ENCODE measurements around the gene UBA1. TPM values are rescaled to one million over a fixed set of nuclear protein-coding genes. Genes with fewer than 3 reads are reported as not detected.

Gene UBA1
- total and polyA plus RNA-seq, 2 of the 8 experiments (the other 6 are each of a cell fraction or from before 2014, with no cell fraction given), result 313 to 458 TPM

- Histone ChIP-seq H2BK20ac (ENCODE audit: low read length) (no peak overlapping the region), H3K9ac (replicated peaks in 1 of 4; ENCODE audit: extremely low read depth in 1 of 4, low read depth in 3 of 4, low read length in 3 of 4) (no peak overlapping the region; a peak in 1 of 7 replicates), H3K79me2 (ENCODE audit: control insufficient read depth in 1 of 2, insufficient read depth in 2 of 2, low read length in 2 of 2) (peaks cover 19 to 52% of the 10 kb centered on the region in 2 experiments; a peak in 3 of 4 replicates), H2BK12ac (ENCODE audit: low read depth, low read length) (peak overlapping the region; percentile 50; the same call in 1 of the 2 replicates), H3K4ac (replicated peaks; ENCODE audit: insufficient read length, low read depth, low read length) (no peak overlapping the region), H4K8ac (ENCODE audit: extremely low read depth, insufficient read depth, low read length) (no peak overlapping the region), H2AFZ (ENCODE audit: low read length) (no peak overlapping the region), H3K23ac (ENCODE audit: insufficient read length) (no peak overlapping the region), H4K91ac (replicated peaks; ENCODE audit: insufficient read length, low read length) (no peak overlapping the region), H3K56ac (replicated peaks; ENCODE audit: insufficient read length, low read depth, low read length) (no peak overlapping the region), H2BK5ac (ENCODE audit: low read depth, low read length) (no peak overlapping the region), H3K4me3 (ENCODE audit: extremely low read depth in 1 of 4, insufficient read depth in 2 of 4, low read depth in 3 of 4, low read length in 4 of 4) (no peak overlapping the region; a peak in 1 of 8 replicates), H3K4me1 (replicated peaks in 1 of 4; ENCODE audit: control insufficient read depth in 3 of 4, insufficient read depth in 4 of 4, low read length in 3 of 4) (peaks cover 0 to 13% (median 7%) of the 10 kb centered on the region in 4 experiments), H3K27me3 (replicated peaks in 1 of 4; ENCODE audit: control insufficient read depth in 3 of 4, extremely low read depth in 1 of 4, insufficient read depth in 3 of 4, low read length in 3 of 4) (no peaks in the 10 kb centered on the region), H3K9me3 (ENCODE audit: insufficient read depth in 2 of 2, low read depth in 1 of 2, low read length in 1 of 2) (no peaks in the 10 kb centered on the region), H3K14ac (ENCODE audit: insufficient read length) (no peak overlapping the region), H3K27ac (ENCODE audit: low read depth, low read length) (peak overlapping the region; percentile 23), H4K20me1 (replicated peaks in 1 of 2; ENCODE audit: control insufficient read depth in 1 of 2, insufficient read depth in 2 of 2, low read length in 2 of 2) (peaks cover 9 to 42% of the 10 kb centered on the region in 2 experiments), H4K5ac (ENCODE audit: insufficient read length, low read depth, low read length) (no peak overlapping the region), H3K18ac (ENCODE audit: extremely low read depth, low read length) (no peak overlapping the region), H3K23me2 (ENCODE audit: low read depth, low read length) (no peaks in the 10 kb centered on the region), H3K79me1 (ENCODE audit: low read depth, low read length) (peaks cover 6% of the 10 kb centered on the region; the same call in 1 of the 2 replicates), H2BK120ac (replicated peaks; ENCODE audit: low read depth, low read length) (no peak overlapping the region), H2AK5ac (ENCODE audit: low read depth, low read length) (no peak overlapping the region), H3K4me2 (ENCODE audit: insufficient read depth in 1 of 2, low read depth in 2 of 2, low read length in 2 of 2) (peak overlapping the region; percentile 28 to 93; a peak in 2 of 4 replicates), H3K36me3 (ENCODE audit: control insufficient read depth in 2 of 4, insufficient read depth in 4 of 4, low read length in 3 of 4) (peaks cover 26 to 64% (median 50%) of the 10 kb centered on the region in 4 experiments), H2BK15ac (ENCODE audit: low read length) (no peak overlapping the region)
- POLR2A ChIA-PET (ENCODE audit: partially characterized antibody), result interaction anchor here (0.6 to 1.8 kb wide), 4 partner anchors 10 to 359 kb away, joined by 3 to 8 read pairs (median 6); no protein-coding TSS in a partner anchor
- 90% methylated on average over 9 of the region's 10 CpGs; no CpG with 5 or more reads in 1 of the 2 experiments for WGBS, 2 experiments (ENCODE audit: extremely low coverage in 1 of 2, insufficient coverage in 1 of 2, insufficient read length in 1 of 2, insufficient replicate concordance in 2 of 2, low coverage in 1 of 2, low lambda C conversion rate in 2 of 2, missing lambda C conversion rate in 1 of 2)
- DNase-seq (ENCODE audit: low read depth in 1 of 2, low spot score in 2 of 2) (no peak), FAIRE-seq (peak; percentile 48)
- CTCF ChIA-PET (ENCODE audit: partially characterized antibody), result no interaction called here
- TF ChIP-seq TEAD4 (IDR thresholded peaks at IDR 0.05; ENCODE audit: low read depth, low read length) (peak; percentile 71), BACH1 (IDR thresholded peaks at IDR 0.05; ENCODE audit: low read length) (no peak)
These were observed 4.5 kb downstream of the UBA1 start for GRCh38 chrX:47198026-47198686.

All from H1 (cell line).